NCI-H524 (cell line): ENCODE data around the gene ADGRB3.

Experiments used
- DNase-seq, 2 experiments: peaks; one replicate each; lab custom pipeline; 2025; lab: John Stamatoyannopoulos, UW

ADGRB3 gene

GRCh38 chr6:68634726-68635411 is at the start of gene ADGRB3:
Gene ADGRB3, plus strand, starts transcription at chr6:68635282. Its CDS starts 3,394 bp downstream, at chr6:68638676.
- DNase-seq: peak; percentile 93

- DNase-seq: no peak
Measured at GRCh38 chr6:68593558-68593957, 41.5 kb upstream of the ADGRB3 start.

DNA sequence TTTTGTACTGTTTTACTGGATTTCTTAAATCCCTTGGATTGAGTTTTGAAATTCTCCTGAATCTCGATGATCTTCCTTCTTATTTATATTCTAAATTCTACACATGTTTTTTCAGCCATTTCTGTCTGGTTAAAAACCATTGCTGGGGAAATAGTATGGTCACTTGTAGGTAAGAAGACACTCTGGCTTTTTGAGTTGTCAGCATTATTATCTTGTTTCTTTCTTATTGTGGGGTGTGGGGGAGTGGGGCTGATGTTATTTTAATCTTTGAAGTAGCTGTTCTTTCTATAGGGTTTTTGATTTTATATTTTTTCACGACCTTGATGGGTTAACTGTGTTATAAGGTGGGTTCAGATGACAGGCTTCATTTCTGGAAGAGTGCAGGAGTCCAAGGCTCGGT is 37.4 kb upstream of the ADGRB3 start:
- no peak for DNase-seq

- no peak for DNase-seq
Measured at GRCh38 chr6:68615938-68616337, 19.1 kb upstream of the ADGRB3 start.

DNA sequence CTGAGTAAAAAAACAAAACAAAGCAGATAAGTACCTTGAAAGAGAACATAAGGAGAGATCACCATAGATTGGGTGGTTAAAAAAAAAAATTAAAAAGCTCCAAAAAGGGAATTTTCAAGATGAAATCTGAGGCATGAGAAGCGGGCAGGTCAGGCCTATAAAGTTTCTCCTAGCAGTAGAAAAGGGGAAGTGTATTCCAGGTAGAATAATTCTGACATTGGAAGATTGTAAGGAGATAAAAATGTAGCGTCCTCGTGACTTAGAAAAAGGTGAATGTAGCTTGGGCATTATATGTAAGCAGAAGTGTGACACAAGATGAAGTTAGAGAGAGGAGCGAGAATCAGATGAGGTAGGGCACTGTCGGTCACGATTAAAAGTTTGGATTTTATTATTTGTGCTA is 9.1 kb upstream of the ADGRB3 start:
- no peak for DNase-seq

DNA sequence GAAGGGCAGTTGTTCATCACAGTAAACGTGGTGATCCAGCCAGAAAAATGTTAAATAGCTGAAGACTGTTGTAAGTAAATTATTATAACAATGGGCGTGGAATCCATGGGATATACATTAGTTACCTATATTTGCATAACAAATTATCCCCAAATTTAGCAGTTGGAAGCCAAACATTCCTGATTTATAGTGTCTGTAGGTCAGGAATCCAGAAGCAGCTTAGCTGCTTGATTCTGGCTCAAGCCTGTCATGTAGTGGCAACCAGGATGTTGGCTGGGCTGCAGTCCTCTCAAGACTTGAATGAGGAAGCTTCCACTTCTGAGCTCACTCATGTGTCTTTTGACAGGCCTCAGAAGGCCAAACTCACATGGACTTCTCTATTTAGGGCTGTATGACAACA is 6.9 kb upstream of the ADGRB3 start:
- DNase-seq: no peak

- no peak for DNase-seq
Measured at GRCh38 chr6:68632734-68633133, 2.3 kb upstream of the ADGRB3 start.

- DNase-seq: no peak
Measured at GRCh38 chr6:68633281-68633971, 1.7 kb upstream of the ADGRB3 start.

GRCh38 chr6:68633972-68634725 is 933 bp upstream of the ADGRB3 start:
- DNase-seq: peak in 1 of 2 experiments; percentile 14

DNA sequence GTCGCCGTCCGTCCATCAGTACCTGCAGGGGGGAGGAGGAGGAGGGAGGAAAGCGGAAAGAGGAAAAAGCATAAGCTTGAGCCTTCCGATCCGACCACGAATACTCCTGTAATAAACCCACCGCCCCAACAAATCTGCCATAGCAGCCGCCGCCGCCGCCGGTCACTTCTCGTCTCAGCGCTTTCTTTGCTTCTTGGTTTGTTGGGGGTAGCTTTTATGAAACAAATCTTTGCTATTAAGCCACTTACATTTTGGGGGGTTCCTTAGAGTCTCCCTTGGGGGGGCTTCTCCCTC is 277 bp downstream of the ADGRB3 start:
- DNase-seq: no peak

DNA sequence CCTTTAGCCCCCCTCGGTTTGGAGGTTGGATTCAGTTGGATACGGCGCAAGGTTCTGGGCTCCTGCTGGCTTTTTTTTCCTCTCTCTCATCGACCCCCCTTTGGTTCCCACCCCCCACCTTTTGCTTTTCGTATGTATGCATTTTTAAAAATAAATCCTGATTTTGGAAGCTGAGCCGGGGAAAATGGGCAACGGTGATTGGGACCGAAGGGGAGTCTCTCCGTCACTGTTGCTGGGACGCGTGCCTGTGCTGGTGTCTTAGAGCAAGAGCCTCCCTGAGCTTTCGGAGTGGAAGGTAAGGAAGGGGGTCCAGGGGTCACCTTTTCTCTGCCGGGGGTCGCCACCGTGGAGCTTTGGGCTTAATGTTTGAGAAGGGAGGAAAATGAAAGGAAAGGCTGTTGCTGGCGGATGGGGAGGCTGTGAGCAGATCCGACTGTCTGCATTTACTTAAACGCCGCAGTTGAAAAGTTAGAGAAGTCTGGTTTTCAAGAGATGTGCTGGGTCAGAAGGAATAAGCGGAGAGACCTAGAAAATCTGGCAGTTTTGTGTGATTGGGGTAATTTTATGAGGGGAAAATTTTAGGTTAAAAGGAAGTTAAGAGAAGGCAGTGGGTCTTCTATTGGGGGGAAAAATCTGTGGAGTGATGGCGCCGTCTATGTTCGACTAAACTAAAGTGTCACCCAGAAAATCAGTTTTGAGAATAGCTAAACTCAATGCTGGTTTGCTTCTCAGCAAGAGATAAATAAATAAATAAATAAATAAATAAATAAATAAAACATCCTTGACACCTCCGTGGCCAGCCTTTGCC is 828 bp downstream of the ADGRB3 start:
- peak; percentile 37 to 50 for DNase-seq

GRCh38 chr6:68636666-68637065 is 1.6 kb downstream of the ADGRB3 start:
- no peak for DNase-seq

DNA sequence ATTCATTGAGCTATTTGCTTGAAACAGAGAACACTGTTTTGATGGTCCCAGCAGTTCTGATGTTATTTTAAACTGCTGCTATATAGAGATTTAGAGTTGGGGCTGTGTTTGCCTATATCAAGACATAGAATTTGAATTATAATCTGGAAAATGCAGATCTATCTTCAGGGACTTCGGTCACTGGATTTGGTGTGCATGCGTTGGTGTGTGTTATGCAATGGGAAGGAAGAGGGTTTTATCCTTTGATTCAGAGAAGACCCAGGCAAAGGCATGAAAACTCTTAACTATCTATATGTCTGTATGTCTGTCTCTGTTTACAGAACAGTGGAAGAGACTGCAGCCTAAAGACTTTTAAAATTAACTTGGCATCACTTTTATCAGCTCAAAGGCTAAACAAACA is 2.0 kb downstream of the ADGRB3 start:
- DNase-seq: no peak

DNA sequence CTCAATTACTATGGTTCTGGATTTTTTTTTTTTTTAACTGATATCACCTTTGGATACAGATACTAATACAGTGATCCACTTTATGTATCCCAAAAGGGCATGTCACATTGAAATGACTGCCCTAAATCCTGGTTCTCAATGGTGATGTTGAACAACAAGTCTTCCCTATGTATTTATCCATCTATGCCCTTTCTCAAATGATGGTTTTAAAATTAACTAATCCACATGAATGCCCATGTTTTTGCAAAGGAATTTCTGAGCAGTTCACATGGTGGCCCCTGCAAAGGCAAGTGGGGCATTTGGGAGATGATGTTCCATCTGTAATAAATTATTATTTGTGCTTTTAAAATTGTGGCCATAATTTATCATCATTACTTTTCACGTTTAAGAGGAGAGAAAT is 2.7 kb downstream of the ADGRB3 start:
- DNase-seq: no peak

- DNase-seq: peak in 1 of 2 experiments; percentile 69
Measured at GRCh38 chr6:68638230-68638900, 3.3 kb downstream of the ADGRB3 start.

GRCh38 chr6:68639211-68639610 is 4.1 kb downstream of the ADGRB3 start:
- DNase-seq: peak in 1 of 2 experiments; percentile 10

- no peak for DNase-seq
Measured at GRCh38 chr6:68639826-68640490, 4.9 kb downstream of the ADGRB3 start.

- DNase-seq: no peak
Measured at GRCh38 chr6:68640491-68640835, 5.4 kb downstream of the ADGRB3 start.

DNA sequence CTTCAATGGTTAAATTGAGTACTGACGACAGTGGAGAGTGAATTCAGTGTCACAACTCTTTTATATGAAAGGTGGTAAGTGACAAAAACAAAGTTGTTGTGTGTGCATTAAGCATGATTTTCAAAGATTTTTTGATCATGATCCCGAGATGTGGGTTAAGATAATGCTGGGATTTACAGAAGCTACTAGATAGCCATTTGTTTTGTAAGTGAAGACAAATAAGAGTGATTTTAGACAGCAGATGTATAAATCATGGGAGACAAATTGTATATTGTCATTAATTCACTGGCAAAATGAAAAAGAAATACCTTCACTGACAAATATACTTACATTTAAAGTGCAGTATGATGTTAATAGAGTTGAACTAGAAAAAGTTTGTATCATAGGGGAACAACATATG is 6.1 kb downstream of the ADGRB3 start:
- no peak for DNase-seq

DNA sequence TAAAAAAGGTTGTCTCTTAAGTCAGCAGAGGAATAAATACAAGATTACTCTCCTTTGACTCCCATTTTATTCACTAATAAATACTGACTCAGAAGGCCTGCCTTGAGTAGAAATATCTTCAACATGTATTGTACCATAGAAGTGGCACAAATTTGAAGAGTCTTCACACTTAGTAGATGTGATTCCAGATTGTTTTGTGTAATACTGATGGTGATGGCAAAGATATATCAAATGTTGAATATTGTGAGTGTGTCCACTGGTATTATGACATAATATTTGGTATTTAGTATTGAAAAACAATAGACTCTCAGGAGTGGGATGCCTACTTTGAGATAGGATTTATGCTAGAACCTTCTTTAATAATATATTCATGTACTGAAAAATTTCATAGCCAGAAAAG is 7.0 kb downstream of the ADGRB3 start:
- DNase-seq: no peak

- no peak for DNase-seq
Measured at GRCh38 chr6:68642977-68643376, 7.9 kb downstream of the ADGRB3 start.
